ENCODE measurements around the gene FRY. TPM values are rescaled to one million over a fixed set of nuclear protein-coding genes. Genes with fewer than 3 reads are reported as not detected.

The FRY gene
- total RNA-seq, 1 experiment from 2014 or later = 11.7 TPM

- DNase-seq (ENCODE audit: extremely low read depth, low read depth) = no peak
Measured at GRCh38 chr13:32206097-32206740, 174.6 kb downstream of the FRY start.

- DNase-seq (ENCODE audit: extremely low read depth, low read depth) = no peak
Measured at GRCh38 chr13:32208860-32209259, 177.3 kb downstream of the FRY start.

- no peak for DNase-seq (ENCODE audit: extremely low read depth, low read depth)
Measured at GRCh38 chr13:32209652-32210051, 178.1 kb downstream of the FRY start.

- DNase-seq (ENCODE audit: extremely low read depth, low read depth) = no peak
Measured at GRCh38 chr13:32210101-32210500, 178.5 kb downstream of the FRY start.

GRCh38 chr13:32211813-32212212 is 180.2 kb downstream of the FRY start:
- DNase-seq (ENCODE audit: extremely low read depth, low read depth) = no peak

- DNase-seq (ENCODE audit: extremely low read depth, low read depth) = no peak
Measured at GRCh38 chr13:32212421-32212820, 180.8 kb downstream of the FRY start.

GRCh38 chr13:32213626-32214025 is 182.1 kb downstream of the FRY start:
- no peak for DNase-seq (ENCODE audit: extremely low read depth, low read depth)

GRCh38 chr13:32214071-32214470 is 182.5 kb downstream of the FRY start:
- DNase-seq (ENCODE audit: extremely low read depth, low read depth) = no peak

GRCh38 chr13:32216281-32216680 is 184.7 kb downstream of the FRY start:
- no peak for DNase-seq (ENCODE audit: extremely low read depth, low read depth)

- no peak for DNase-seq (ENCODE audit: extremely low read depth, low read depth)
Measured at GRCh38 chr13:32222046-32222676, 190.6 kb downstream of the FRY start.

GRCh38 chr13:32224916-32225315 is 193.3 kb downstream of the FRY start:
- no peak for DNase-seq (ENCODE audit: extremely low read depth, low read depth)

GRCh38 chr13:32225481-32225931 is 193.9 kb downstream of the FRY start:
- no peak for DNase-seq (ENCODE audit: extremely low read depth, low read depth)

GRCh38 chr13:32228330-32229041 is 196.9 kb downstream of the FRY start:
- no peak for DNase-seq (ENCODE audit: extremely low read depth, low read depth)

- no peak for DNase-seq (ENCODE audit: extremely low read depth, low read depth)
Measured at GRCh38 chr13:32229443-32229842, 197.9 kb downstream of the FRY start.

- no peak for DNase-seq (ENCODE audit: extremely low read depth, low read depth)
Measured at GRCh38 chr13:32232263-32232662, 200.7 kb downstream of the FRY start.

- no peak for DNase-seq (ENCODE audit: extremely low read depth, low read depth)
Measured at GRCh38 chr13:32233062-32233461, 201.5 kb downstream of the FRY start.

GRCh38 chr13:32234914-32235313 is 203.3 kb downstream of the FRY start:
- DNase-seq (ENCODE audit: extremely low read depth, low read depth) = no peak

GRCh38 chr13:32237681-32238080 is 206.1 kb downstream of the FRY start:
- DNase-seq (ENCODE audit: extremely low read depth, low read depth) = no peak

- no peak for DNase-seq (ENCODE audit: extremely low read depth, low read depth)
Measured at GRCh38 chr13:32243695-32244094, 212.1 kb downstream of the FRY start.

- DNase-seq (ENCODE audit: extremely low read depth, low read depth) = no peak
Measured at GRCh38 chr13:32245555-32245954, 214.0 kb downstream of the FRY start.

- peak; percentile 52 for DNase-seq (ENCODE audit: extremely low read depth, low read depth)
Measured at GRCh38 chr13:32246468-32246867, 214.9 kb downstream of the FRY start.

- no peak for DNase-seq (ENCODE audit: extremely low read depth, low read depth)
Measured at GRCh38 chr13:32247887-32248286, 216.3 kb downstream of the FRY start.
